ENCODE measurements around the gene NOP14.
"Not testable (repeated sequence)": the region's sequence is repeated elsewhere in the genome, so short reads cannot be mapped to it uniquely, and the experiment has no call there.

NOP14 gene

DNA sequence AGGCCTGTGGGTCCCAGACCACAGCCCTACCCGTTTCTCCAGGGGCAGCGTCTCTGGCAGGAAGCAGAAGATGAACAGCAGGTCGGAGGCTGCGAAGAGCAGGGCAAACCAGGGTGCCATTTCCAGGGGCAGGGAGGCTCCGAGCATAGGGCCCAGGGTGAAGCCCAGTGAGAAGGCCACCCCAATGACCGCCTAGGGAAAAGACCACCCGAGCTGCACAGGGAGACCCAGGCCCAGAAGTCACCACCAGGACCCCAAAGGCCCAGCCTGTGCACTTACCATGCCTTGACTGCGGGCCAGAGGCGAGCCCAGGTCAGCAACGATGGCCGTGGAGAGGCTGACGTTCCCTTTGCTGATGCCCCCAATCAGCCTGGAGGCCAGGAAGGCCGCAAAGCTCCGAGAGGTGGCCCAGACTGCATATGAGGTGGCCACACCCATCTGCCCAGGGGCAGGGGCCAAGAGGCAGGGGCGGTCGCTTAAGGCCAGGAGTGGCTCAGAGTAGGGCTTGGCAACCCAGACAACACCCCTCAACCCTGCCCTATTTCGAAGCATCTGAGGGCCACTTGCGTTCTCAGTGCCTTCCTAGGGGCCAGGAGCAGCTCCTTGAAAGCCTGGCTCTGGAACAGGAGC lies 30.8 kb downstream of the NOP14 start:
- no peak for DNase-seq

DNA sequence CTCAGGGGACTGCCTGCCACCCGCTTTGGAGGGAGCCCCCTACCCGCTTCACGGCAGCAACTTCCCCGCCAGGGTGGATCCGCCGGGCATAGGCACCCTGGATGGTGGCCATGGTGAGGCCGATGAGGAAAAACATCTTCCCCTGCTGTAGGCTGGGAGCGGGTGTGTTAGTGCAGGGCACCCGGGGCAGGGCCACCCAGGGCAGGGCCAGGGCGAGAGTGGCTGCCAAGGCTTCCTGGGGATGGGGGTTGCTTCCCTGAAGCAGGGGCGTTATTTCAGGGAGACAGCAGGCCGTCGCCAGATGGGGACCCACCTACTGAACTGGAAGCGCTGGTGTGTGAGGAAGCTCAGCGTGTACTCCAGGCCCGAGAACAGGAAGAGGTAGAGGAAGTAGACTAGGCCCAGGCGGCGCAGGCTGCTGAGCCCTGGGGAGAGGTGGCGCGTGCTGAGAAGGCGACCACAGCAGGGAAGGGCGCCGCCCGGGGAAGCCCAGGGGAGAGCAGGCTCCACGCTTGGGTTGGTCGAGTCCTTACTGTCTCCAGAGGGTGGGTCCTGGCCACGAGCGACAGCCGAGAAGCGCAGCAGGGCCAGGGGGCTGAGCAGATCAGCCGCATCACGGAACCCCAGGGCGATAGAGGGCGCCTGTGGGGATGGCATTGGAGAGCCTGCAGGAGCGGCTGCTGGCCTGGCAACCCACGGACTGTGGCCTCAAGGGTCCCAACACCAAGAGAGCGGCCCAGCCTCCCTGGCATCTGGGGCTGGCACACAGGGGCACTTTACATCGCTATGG lies 31.5 kb downstream of the NOP14 start:
- peak in 15 of 56 donors; percentile 14 to 56 (median 34) for DNase-seq

DNA sequence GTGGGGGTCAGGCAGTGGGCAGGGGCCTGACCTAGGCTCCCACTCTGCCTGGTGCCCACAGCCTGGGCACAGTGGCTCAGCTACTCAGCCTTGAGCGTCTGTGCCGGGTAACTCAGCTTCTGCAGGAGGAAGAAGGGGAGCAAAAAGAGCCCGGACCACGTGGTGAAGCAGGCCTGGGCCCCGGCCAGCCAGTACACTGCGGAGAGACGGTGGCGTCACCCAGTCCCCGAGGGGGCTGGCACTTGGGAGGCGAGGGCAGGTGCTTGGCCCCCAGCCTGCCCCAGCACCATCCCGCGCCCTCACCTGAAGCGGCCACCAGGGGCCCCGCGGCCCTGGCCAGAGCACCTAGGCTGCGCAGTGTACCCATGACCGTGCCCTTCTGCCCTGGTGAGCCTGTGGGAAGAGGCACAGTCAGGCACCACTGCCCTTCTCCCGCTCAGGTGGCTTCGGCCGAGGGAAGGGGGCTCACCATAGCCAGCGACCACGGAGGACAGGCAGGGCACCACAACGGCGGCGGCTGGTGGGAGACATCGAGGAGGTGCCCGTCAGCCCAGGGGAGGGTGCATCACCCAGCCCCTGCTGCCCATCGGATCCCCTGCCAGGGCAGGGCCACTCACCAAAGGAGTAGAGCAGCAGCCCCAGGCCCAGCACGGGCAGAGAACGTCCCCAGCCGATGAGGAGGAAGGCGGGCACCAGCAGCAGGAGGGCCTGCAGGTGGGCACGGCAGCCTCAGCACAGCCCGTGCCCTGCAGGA lies 32.3 kb downstream of the NOP14 start:
- peak in 31 of 56 donors; percentile 16 to 75 (median 48) for DNase-seq

DNA sequence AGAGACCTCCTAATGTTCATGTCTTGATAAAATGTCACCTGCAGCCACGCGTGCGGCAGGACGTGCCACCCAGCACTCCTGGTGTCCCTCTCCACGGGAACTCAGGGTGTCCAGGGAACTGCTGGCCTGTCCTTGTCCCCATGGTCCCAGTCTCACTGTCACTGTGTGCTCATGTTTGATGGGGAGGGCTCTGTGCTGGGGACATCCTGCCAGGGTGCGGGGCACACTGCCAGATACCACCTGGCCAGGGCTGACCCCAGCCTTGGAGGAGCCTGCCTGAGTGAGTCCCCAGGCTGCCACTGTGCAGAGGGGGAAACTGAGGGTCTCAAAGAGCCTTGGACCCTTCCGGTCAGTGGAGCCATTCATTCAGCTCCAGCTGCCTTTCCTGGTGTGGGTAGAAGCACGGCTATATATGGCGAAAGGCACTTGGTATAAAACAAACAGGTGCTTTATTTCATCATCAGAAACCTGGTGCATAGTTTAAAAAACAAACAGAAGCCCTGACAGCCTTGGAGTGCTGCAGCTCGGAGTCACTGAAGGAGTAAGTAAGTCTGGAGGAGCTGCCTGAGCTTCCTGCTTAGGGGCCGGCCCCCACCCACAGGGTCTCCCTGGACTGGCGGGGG lies 33.0 kb downstream of the NOP14 start:
- no peak for DNase-seq

DNA sequence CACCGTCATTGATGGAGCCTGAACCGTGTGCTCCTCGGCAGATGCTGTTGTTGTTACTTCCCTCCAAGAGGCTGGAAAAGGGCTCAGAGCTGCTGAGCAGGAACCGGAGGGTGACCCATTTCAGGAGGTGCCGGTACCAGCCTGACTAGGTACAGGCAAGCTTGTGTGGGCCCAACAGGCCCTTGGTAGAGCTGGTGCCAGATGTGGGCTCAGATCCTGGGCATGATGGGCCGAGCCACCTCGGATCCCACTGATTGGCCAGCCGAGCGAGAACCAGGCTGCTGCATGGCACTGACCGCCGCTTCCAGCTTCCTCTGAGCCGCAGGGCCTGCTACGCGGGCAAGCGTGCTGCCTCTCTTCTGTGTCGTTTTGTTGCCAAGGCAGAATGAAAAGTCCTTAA lies 33.7 kb downstream of the NOP14 start:
- no peak for DNase-seq

DNA sequence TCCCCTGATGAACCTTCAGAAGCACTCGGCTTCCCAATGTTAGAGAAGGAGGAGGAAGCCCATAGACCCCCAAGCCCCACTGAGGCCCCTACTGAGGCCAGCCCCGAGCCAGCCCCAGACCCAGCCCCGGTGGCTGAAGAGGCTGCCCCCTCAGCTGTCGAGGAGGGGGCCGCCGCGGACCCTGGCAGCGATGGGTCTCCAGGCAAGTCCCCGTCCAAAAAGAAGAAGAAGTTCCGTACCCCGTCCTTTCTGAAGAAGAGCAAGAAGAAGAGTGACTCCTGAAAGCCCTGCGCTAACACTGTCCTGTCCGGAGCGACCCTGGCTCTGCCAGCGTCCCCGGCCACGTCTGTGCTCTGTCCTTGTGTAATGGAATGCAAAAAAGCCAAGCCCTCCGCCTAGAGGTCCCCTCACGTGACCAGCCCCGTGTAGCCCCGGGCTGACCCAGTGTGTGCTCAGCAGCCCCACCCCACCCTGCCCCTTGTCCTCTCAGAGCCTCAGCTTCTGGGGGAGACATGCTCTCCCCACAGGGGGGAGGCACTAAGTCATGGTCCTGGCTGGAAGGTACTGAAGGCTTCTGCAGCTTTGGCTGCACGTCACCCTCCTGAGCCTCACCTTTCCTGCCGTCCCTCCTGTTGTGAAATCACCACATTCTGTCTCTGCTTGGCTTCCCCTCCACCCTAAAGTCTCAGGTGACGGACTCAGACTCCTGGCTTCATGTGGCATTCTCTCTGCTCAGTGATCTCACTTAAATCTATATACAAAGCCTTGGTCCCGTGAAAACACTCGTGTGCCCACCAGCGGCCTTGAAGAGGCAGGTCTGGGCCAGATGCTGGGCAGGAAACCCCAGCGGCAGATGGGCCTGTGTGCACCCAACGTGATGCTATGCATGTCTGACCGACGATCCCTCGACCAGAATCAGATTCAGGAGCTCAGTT lies 34.7 kb downstream of the NOP14 start:
- DNase-seq = no peak

DNA sequence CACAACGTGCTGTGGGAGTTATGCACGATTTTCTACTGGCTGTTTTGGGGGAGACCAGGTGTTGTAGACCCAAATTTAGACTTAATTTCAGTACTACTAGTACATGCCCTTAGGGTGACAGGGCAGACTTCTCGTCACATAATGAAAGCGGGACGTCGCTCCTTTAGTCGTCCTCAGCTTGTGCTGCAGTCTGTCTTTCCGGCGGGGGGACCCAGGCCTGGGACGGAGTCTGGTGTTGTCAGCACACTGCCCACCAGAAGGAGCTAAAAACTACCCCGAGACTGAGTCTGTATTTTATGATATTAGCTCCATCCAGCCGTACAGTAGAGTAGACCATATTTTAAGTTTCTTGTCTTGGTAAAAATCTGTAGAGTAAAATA lies 35.5 kb downstream of the NOP14 start:
- DNase-seq = no peak

DNA sequence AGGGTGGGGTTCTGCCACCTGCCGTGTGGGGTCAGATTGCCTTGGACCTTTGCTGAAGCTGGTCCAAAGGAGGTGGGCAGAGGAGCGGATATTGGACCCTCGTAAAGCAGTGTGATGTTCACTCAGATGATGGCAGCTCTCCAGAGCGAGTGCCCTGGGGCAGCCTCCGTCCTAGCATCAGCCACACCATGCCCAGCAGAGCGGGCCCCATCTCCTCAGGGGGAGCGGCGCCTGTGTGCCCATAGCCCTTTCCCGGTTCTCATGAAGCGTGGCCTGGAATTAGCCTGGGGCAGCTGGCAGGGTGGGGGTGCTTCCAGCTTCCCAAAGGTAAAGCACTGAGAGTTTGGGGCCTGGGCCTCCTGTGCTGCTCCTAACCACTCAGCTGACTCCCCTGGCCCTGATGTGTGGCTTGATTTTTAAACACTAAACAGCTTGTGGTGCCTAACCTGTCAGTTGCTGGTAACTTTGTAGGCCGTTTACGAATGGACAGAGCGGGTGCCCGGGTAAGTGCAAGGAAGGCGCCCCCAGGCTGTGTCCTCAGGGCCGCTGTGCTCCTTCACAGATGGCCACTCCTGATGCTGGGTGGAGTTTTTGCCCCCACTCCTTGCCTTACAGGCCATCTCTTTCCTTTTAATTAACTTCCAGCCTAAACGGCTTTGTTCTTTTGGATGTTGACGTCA lies 36.0 kb downstream of the NOP14 start:
- DNase-seq = no peak

DNA sequence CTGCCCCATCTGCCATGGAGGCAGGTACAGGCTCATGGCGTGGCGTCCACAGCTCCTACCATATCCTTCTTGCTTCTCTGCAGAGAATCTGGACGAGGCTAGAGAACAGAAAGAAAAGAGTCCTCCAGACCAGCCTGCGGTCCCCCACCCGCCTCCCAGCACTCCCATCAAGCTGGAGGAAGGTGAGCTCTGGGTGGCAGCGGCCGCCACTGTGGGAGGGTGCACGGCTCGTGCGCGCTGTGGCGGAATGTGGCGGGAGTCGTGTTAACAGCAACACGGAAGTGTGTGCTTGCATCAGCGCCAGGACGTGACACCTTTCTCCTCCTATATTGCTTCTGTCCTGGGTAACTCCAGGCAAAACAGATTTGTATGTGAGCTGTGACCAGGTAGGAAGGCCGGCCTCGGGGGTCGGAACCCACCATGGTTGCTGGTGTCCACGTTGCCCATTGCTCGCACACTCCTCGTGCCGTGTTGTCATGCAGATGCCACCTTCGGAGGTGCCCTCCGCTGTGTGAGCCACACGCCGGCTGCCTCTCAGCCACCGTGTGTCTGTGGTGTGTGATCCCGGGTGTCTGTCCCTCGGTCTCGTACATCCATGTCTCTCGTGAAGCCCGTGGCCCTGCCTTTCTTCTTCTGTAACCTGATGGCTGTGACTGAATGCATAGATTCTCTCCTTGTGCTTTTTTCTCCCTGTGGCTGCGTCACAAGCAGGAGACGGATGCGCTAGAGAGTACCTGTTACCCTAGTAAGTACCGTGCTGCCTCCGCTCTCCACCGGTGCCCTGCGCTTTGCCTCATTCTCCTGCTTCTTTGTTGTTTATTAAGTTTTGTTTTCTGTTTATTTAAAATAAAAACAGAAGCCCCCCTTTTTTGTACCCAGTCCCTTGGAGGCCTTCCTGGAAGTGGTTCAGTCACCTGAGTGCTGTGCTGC lies 37.0 kb downstream of the NOP14 start:
- no peak for DNase-seq

DNA sequence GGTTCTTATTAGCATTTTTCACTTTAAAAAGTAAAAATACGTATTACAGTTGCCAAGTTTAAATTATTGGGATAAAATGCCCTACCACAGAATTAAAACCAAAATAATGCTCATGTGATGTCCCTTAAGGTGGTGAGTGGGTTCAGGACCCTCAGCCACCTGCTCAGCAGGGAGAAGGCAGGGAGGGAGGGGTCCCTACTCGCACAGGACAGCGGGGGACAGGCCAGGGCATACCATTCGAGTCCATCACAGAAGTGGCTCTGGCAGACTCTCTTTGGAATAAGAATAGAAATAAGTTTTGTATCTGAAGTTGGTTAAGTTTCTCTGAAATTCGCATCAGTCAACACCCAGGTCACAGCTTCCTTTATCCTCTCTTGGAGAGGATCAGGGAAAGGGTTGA lies 37.7 kb downstream of the NOP14 start:
- no peak for DNase-seq

DNA sequence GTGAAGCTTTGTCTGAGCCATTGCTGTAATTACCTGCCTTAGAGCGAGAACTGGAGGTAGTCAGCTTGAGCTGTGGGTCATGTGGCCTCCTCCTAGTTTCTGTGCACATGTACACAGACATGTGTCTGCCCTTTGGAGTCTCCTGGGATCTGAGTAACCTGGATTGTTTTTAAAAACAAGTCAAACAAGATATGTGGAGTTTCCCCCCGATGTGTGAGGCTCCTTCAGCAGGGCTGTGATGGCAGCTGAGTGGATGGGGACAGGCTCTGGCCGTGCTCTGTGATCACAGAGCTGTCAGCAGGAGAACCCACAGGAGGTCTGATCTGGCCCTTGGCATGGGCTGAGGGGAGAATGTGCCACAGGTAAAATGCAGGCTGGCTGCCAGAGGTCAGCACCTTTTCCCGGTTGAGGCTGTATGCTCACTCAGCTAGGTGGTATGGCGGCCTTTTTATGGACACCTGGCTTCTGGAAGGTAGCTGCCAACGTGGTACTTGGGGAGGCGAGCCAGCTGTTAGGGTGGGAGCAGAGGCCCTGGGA lies 38.4 kb downstream of the NOP14 start:
- no peak for DNase-seq

DNA sequence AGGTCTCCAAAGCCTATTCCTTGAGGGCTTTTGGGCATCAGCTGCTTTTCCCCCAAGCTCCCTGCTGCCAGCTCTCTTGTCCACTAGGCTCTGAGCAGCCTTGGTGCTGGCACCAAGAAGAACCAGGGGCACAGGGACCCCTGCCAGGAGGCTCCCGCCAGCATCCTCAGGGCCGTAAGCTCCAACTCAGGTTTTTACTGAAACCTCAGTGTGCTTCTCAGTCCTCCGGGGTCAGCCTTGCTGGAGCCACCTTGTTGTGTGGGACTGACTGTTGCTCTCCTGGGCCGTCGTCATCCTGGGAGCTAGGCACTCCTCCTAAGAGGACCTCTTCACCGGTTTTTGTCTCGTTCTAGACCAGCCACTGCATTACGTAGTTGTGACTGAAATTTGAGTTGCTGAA lies 38.9 kb downstream of the NOP14 start:
- peak in 3 of 56 donors; percentile 35 to 67 (median 52) for DNase-seq

DNA sequence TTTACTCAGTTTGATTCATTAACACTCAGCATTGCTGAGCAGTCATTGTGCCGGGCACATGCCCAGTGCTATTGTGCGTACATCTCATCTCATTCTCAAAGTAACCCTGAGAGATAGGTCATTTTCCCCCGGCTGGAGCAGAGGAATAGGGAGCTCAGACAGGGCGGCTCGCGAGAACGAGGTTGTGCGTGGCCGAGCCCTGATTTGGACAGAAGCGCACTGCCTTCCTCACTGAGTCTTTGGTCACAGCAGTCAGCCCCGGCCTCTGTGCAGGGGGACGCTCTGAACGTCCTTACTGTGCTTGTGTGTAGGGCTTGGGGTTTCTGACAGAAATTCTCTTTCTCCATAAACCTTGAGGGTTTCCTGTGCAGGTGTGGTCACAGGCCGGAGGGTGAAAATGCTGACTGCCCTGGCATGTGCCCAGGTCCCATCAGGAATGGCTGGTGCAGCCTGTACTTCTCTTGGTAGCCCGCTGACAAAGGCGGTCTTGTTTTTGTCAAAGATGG lies 39.5 kb downstream of the NOP14 start:
- peak in 6 of 56 donors; percentile 17 to 67 (median 42) for DNase-seq

DNA sequence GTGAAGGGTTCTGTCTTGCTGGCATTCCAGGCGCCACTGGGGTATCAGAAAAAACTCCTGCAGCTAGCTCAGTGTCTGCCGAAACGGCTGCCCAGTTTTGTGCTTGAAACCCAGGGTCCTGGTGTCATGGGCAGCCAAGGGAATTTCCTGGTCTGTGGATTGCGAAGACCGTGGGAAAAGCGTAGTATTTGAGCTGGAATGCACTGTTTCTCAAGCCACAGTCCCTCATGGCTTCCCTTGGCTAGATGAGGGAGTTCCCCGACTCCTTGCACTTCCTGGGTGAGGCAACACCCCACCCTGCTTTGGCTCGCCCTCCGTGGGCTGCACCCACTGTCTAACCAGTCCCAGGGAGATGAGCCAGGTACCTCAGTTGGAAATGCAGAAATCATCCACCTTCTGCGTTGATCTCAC lies 40.1 kb downstream of the NOP14 start:
- DNase-seq = no peak

DNA sequence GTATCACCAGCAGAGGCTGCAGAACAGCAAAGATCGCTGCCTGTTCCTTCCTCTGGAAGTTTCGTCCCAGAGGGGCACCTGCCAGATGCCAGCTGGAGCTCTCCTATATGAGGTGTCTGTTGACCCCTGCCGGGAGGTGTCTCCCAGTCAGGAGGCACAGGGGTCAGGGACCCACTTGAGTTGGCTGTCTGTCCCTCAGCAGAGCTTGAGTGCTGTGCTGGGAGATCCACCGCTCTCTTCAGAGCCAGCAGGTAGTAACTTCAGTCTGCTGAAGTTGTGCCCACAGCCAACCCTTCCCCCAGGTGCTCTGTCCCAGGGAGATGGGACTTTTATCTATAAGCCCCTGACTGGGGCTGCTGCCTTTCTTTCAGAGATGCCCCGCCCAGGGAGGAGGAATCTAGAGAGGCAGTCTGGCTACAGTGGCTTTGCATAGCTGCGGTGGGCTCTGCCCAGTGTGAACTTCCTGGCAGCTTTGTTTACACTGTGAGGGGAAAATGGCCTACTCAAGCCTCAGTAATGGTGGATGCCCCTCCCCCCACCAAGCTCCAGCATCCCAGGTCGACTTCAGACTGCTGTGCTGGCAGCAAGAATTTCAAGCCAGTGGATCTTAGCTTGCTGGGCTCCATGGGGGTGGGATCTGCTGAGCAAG lies 40.6 kb downstream of the NOP14 start:
- not testable (repeated sequence) for DNase-seq

DNA sequence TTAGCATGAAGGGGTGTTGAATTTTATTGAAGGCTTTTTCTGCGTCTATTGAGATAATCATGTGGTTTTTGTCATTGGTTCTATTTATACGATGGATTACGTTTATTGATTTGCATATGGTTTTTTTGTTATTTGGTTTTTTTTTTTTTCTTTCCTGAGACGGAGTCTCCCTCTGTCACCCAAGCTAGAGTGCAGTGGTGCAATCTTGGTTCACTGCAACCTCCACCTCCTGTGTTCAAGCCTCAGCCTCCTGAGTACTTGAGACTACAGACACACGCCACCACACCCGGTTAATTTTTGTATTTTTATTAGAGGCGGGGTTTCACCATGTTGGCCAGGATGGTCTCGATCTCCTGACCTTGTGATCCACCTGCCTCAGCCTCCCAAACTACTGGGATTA lies 44.5 kb downstream of the NOP14 start:
- DNase-seq = not testable (repeated sequence)

DNA sequence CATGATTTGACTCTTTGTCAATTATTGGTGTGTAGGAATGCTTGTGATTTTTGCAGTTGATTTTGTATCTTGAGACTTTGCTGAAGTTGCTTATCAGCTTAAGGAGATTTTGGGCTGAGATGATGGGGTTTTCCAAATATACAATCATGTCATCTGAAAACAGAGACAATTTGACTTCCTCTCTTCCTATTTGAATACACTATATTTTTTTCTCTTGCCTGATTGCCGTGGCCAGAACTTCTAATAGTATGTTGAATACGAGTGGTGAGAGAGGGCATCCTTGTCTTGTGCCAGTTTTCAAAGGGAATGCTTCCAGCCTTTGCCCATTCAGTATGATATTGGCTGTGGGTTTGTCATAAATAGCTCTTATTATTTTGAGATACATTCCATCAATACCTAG lies 44.9 kb downstream of the NOP14 start:
- DNase-seq = not testable (repeated sequence)

DNA sequence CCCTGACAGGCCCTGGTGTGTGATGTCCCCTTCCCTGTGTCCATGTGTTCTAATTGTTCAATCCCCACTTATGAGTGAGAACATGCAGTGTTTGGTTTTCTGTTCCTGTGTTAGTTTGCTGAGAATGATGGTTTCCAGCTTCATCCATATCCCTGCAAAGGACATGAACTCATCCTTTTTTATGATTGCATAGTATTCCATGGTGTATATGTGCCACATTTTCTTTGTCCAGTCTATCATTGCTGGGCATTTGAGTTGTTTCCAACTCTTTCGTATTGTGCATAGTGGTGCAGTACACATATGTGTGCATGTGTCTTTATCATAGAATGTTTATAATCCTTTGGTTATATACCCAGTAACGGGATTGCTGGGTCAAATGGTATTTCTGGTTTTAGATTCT lies 46.5 kb downstream of the NOP14 start:
- DNase-seq = not testable (repeated sequence)
